NCI-H1092 treated with DMSO at 0.1 percent for 48 hours (cell line): ENCODE measurements around the gene MANBA.
"Not testable (repeated sequence)": the region's sequence is repeated elsewhere in the genome, so short reads cannot be mapped to it uniquely, and the experiment has no call there.

ENCODE experiments used
- DNase-seq: peaks from one replicate; lab custom pipeline; 2025; lab: John Stamatoyannopoulos, UW

MANBA gene

DNA sequence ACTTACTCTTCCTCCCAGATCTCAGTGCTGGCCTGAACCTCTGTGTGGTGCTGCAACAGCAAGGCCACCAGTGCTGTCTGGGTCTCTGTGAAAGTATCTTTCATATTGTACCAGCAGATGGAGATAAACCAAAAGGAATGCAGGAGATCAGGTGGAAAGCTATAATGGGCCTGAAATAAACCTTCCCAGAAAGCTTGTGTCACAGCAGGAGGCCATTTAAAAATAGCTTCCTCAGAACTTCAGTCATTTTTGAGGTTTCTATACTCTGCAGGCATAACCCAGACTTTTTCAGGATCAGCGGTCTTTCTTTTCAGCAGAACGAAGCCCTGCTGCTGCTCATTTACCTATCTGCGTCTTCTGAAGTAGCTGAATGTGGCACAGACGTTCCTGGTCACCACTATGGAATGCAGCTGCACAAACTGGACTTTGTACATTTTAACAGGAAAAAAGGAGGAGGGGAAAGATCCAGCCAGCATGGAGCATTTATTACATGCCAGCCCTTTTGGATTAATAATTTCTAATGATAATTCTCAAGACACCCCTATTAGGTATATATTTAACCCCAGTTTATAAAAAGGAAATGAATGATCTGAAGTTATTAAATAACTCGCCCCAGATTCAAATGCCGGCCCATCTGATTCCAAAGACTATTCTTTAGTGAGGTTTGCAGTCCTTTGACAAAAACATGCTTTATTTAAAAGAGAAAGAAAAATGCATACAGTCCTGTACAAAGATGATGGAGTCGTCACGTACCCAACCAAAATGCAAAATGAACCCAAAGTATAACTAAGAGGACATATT lies 139.9 kb downstream of the MANBA start:
- DNase-seq = peak; percentile 50

DNA sequence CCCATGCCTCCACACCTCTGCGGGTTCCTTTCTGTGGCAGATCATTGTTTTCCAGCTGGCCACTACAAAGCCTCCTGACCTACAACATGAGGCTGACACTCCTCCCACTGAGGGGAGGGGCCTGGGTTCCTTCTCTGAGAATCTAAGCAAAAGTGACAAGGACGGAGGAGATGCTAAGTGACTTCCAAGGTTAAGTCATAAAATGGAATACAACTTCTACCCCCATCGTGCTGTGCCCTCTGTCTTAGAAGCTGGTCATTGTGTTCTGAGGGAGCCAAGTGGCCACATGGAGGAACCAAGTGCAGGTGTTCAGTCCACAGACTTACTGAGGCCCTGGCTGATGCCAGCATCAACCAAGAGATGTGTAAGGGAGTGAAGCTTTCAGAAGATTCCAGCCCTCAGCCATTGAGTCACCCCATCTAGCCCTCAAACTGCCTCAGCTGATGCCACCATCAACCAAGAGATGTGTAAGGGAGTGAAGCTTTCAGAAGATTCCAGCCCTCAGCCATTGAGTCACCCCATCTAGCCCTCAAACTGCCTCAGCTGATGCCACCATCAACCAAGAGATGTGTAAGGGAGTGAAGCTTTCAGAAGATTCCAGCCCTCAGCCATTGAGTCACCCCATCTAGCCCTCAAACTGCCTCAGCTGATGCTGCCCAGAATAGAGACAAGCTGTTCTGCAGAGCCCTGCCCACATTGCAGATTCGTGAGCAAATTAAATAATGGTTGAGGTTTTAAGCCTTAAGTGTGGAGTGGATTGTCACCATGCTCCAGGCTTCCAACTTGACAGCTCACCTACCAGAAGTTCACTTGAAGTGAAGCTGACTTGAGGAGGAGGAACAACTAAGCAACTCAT lies 140.8 kb downstream of the MANBA start:
- not testable (repeated sequence) for DNase-seq

GRCh38 chr4:102619021-102619420 lies 141.7 kb downstream of the MANBA start:
- DNase-seq = not testable (repeated sequence)

- no peak for DNase-seq
Measured at GRCh38 chr4:102616636-102617035, 144.1 kb downstream of the MANBA start.

- DNase-seq = no peak
Measured at GRCh38 chr4:102614801-102615200, 146.0 kb downstream of the MANBA start.

DNA sequence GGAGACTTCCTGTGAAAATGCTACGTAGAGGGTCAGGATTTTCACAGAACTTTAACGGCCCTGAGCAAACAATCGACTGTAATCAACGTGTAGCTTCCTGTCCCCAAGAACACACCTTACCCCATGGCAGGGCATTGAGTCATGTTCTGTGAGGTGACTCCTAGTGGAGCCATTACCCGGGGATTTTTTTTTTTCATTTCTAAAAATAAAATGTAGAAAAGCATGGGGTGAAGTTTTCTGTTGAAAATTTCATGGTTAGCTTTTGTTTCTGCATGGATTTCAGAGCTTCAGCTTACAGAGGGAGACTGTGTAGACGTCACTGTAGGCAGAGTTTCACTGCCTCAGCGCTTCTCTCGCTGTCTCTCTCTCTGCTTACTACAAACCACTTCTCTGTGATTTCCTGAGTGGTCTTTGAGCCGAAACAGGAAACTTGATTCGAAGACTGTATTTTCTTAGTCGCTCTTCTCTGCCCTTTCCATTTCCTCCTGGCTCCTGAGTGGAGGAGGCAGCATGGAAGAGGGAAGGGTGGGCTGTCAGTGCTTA lies 147.9 kb downstream of the MANBA start:
- no peak for DNase-seq

GRCh38 chr4:102612210-102612609 lies 148.6 kb downstream of the MANBA start:
- DNase-seq = no peak

DNA sequence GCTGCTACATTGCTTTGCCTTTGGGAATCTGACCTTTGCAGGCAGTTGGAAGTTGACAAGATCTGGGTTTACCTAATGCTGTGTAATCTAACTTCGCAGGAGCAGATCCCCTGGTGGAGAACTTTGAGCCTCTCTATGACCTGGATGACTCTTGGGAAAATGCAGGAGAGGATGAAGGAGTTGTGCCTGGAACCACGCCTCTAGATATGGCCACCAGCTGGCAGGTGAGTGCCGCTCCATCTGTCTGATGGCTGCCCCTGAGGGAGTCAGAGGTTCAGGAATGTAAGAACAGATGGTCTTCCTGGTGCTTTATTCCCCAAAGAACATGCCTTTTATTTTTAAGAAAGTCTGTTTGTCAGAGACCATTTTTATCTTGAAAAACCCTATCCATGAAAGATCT lies 150.3 kb downstream of the MANBA start:
- no peak for DNase-seq

GRCh38 chr4:102610007-102610406 lies 150.8 kb downstream of the MANBA start:
- no peak for DNase-seq

DNA sequence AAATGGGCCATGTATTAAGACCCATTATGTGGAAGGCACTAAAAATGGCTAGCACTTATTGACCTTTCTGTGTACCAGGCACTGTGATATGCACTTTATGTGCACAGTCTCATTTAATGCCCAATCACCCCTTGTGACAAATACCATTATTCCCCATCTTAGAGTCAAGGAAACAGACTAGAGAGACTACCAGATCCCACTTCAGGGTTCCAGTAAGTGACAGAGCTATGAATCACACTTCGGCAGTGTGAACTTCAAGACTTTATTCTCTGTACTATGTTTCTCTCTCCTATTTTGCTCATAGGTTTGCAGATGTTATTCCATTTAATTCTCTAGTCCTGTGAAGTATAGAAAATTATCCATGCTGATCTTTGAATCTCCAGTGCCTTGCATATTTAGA lies 152.6 kb downstream of the MANBA start:
- no peak for DNase-seq

GRCh38 chr4:102606846-102607450 lies 153.8 kb downstream of the MANBA start:
- DNase-seq = no peak

DNA sequence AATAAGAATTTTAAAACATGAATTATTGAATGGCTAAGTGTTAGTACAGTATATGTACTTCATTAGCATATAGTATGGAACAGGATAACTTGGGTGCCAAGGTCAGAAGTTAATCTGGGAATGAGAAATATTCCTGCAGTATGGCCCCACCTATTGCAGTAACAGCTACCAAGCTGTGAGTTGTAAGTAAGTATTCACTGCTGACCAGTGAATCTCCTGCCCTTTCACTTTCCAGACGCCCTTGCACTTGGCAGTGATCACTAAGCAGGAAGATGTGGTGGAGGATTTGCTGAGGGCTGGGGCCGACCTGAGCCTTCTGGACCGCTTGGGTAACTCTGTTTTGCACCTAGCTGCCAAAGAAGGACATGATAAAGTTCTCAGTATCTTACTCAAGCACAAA lies 154.5 kb downstream of the MANBA start:
- no peak for DNase-seq

GRCh38 chr4:102604222-102604940 lies 156.4 kb downstream of the MANBA start:
- no peak for DNase-seq

DNA sequence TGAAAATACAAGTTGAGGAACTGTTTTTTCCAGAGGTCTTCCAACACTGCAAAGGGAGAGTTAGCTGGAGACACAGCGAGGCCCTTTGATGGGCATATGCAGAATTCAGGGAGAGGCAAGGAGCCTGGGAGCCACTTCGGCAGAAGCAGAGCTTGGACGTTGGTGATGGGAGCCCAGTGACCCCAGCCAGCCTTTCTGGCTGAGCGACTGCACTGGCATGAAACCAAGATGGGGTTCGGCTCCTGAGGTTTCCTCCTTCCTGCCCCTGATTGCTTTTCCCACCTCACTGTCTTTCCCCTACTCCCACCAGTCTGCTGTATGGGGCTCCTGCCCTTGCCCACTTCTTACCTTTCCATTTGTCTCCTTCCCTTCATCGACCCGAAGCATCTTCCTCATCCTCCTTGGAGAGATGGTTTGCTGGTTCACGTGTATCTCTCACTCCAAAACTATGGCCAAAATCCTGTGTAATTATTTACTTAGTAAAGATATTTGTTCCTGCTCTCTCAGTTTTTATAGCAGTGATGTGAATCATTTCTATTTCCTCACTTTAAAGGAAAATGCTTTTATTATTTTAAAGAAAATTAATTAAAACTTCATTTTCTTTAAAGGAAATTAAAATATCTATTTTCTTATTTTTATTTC lies 159.1 kb downstream of the MANBA start:
- DNase-seq = no peak

DNA sequence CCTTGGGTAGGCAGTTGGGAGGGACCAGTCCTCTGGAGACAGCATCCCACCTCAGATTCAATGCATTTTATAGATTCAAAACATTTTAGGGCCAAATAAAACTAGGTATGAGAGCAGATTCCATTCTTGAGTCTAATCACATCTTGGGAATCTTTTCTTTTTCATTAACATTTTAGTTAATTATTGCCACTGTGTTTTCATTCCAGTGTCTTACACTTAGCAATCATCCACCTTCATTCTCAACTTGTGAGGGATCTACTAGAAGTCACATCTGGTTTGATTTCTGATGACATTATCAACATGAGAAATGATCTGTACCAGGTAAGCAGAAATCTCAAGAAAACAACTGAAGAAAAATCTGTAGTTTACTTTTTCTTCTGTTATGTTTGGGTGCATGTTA lies 160.1 kb downstream of the MANBA start:
- DNase-seq = no peak

DNA sequence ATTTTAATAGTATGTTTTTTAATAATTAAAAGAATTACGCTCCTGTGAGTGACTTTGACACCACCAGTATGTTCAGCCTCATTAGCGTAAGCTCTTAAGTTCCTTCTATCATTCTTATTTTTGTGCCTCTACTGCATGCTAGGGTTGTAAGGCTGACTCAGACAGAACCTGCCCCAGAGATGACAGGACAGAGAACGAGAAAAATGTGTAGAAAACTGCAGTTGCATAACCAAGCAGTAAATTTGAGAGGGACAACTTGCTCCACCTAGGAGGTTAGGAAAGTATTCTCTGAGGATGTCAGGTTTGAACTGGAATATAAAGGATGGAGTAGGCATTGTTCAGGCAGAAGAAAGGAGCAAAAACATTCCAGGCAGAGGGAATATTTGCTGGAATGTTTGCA lies 160.9 kb downstream of the MANBA start:
- DNase-seq = no peak

- no peak for DNase-seq
Measured at GRCh38 chr4:102599455-102599854, 161.3 kb downstream of the MANBA start.

GRCh38 chr4:102598762-102599374 lies 161.9 kb downstream of the MANBA start:
- no peak for DNase-seq

GRCh38 chr4:102598086-102598761 lies 162.5 kb downstream of the MANBA start:
- no peak for DNase-seq

DNA sequence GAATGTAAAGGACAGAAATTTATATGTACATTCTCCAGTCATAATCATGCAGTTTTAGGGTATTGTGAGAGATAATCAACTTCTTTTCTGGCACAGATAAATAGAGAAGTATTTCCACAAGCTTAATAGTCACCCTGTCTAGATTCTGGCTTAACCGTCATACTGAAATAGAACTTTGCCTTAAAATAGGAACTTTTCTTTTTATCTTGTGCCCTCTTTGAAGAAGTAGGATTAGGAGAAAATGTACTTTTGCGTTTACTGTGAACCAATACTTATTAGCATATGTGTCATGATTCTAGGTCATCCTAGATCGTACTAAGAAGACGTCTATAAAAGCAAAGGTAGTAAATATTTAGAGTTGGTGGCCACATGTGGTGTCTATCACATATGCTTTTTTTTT lies 164.2 kb downstream of the MANBA start:
- no peak for DNase-seq
